H9 (cell line): ENCODE results near the gene KLF2. TPM values are rescaled to one million over a fixed set of nuclear protein-coding genes. Genes with fewer than 3 reads are reported as not detected.

Experiments used
- DNase-seq: peaks from one replicate; pipeline ENCODE4 v3.0.0-alpha.2; 2017
- H2AFZ ChIP-seq: one replicate; pipeline ENCODE4 v1.6.1; 2013; ENCODE audit warnings: mild to moderate bottlenecking, low read length, control low read depth, moderate library complexity
- H2AK5ac ChIP-seq: 2 replicates; pipeline ENCODE4 v1.6.1; 2013; ENCODE audit warnings: low read length, control low read depth, mixed read lengths; ENCODE audit not compliant: insufficient read length
- H2BK120ac ChIP-seq: one replicate; pipeline ENCODE4 v1.6.1; 2013; ENCODE audit warnings: low read depth, mild to moderate bottlenecking, low read length, control low read depth, inconsistent platforms; ENCODE audit not compliant: poor library complexity, severe bottlenecking
- H2BK12ac ChIP-seq: 2 replicates; pipeline ENCODE4 v1.6.1; 2013; ENCODE audit warnings: low read length, control low read depth, mixed read lengths, low read depth; ENCODE audit not compliant: insufficient read length
- H2BK15ac ChIP-seq: 2 replicates; pipeline ENCODE4 v1.6.1; 2013; ENCODE audit warnings: low read depth, low read length, control low read depth
- H2BK20ac ChIP-seq: one replicate; pipeline ENCODE4 v1.6.1; 2013; ENCODE audit warnings: low read depth, mild to moderate bottlenecking, low read length, control low read depth, inconsistent platforms; ENCODE audit not compliant: poor library complexity, severe bottlenecking
- H2BK5ac ChIP-seq: 2 replicates; pipeline ENCODE4 v1.6.1; 2013; ENCODE audit warnings: low read length, control low read depth, mixed read lengths; ENCODE audit not compliant: insufficient read length
- H3K14ac ChIP-seq: 2 replicates; pipeline ENCODE4 v1.6.1; 2013; ENCODE audit warnings: low read length, control low read depth; ENCODE audit not compliant: insufficient read depth
- H3K18ac ChIP-seq: 2 replicates; pipeline ENCODE4 v1.6.1; 2013; ENCODE audit warnings: low read depth, mild to moderate bottlenecking, mixed read lengths, low read length, control low read depth; ENCODE audit not compliant: insufficient read length
- H3K23ac ChIP-seq: 2 replicates; pipeline ENCODE4 v1.6.1; 2013; ENCODE audit warnings: low read length, control low read depth, mixed read lengths, low read depth; ENCODE audit not compliant: insufficient read length
- H3K23me2 ChIP-seq: 2 replicates; pipeline ENCODE4 v1.6.1; 2013; ENCODE audit warnings: low read depth, mild to moderate bottlenecking, mixed read lengths, low read length, control low read depth; ENCODE audit not compliant: insufficient read length, poor library complexity, severe bottlenecking
- H3K27ac ChIP-seq: 2 replicates; pipeline ENCODE4 v1.5.1; 2013; ENCODE audit warnings: low read length, control low read depth, mixed read lengths, low read depth; ENCODE audit not compliant: insufficient read length
- H3K27me3 ChIP-seq: 2 replicates; pipeline ENCODE4 v1.6.1; 2013; ENCODE audit warnings: low read length, control low read depth, inconsistent platforms; ENCODE audit not compliant: insufficient read depth
- H3K4ac ChIP-seq: 2 replicates; pipeline ENCODE4 v1.6.1; 2013; ENCODE audit warnings: low read depth, mild to moderate bottlenecking, control low read depth, inconsistent platforms, low read length, moderate library complexity
- H3K4me1 ChIP-seq: 2 replicates; pipeline ENCODE4 v1.6.1; 2013; ENCODE audit warnings: low read length, control low read depth, inconsistent platforms; ENCODE audit not compliant: insufficient read depth
- H3K4me2 ChIP-seq: 2 replicates; pipeline ENCODE4 v1.6.1; 2013; ENCODE audit warnings: low read length, control low read depth, mixed read lengths; ENCODE audit not compliant: insufficient read length, insufficient read depth
- H3K56ac ChIP-seq: 2 replicates; pipeline ENCODE4 v1.6.1; 2013; ENCODE audit warnings: low read depth, mild to moderate bottlenecking, mixed read lengths, low read length, control low read depth; ENCODE audit not compliant: insufficient read length
- H3K79me1 ChIP-seq: 2 replicates; pipeline ENCODE4 v1.6.1; 2013; ENCODE audit warnings: low read depth, mild to moderate bottlenecking, moderate library complexity, low read length, control low read depth, inconsistent platforms; ENCODE audit not compliant: insufficient read depth, poor library complexity, severe bottlenecking
- H3K79me2 ChIP-seq: 2 replicates; pipeline ENCODE4 v1.6.1; 2013; ENCODE audit warnings: low read length, control low read depth, inconsistent platforms; ENCODE audit not compliant: insufficient read depth
- H3K9ac ChIP-seq: 2 replicates; pipeline ENCODE4 v1.6.1; 2013; ENCODE audit warnings: low read length, control low read depth, mixed read lengths; ENCODE audit not compliant: insufficient read length; ENCODE audit errors: extremely low read depth
- H3K9me3 ChIP-seq: one replicate; pipeline ENCODE4 v1.6.1; 2013; ENCODE audit warnings: low read depth, low read length, inconsistent platforms; ENCODE audit not compliant: control insufficient read depth
- H3T11ph ChIP-seq: one replicate; pipeline ENCODE4 v1.6.1; 2013; ENCODE audit warnings: mild to moderate bottlenecking, low read length, control low read depth, inconsistent platforms
- H4K20me1 ChIP-seq: one replicate; pipeline ENCODE4 v1.6.1; 2013; ENCODE audit not compliant: control insufficient read depth, insufficient read length, insufficient read depth
- H4K5ac ChIP-seq: 2 replicates; pipeline ENCODE4 v1.6.1; 2013; ENCODE audit warnings: low read depth, mild to moderate bottlenecking, mixed read lengths, low read length, control low read depth; ENCODE audit not compliant: insufficient read length
- H4K8ac ChIP-seq: replicated peaks from 2 replicates; pipeline ENCODE4 v1.6.1; 2013; ENCODE audit warnings: low read length, control low read depth, mixed read lengths, low read depth; ENCODE audit not compliant: insufficient read length
- H4K91ac ChIP-seq: 2 replicates; pipeline ENCODE4 v1.6.1; 2013; ENCODE audit warnings: low read depth, mild to moderate bottlenecking, moderate library complexity, mixed read lengths, low read length, control low read depth; ENCODE audit not compliant: insufficient read length
- H3K27ac Mint-ChIP-seq, 3 experiments: 2 replicates in 2 of 3; 3 replicates in 1 of 3; pipeline ENCODE4 v1.8.0; 2020 to 2021; ENCODE audit warnings: mixed read lengths in 3 of 3, mild to moderate bottlenecking in 1 of 3, moderate library complexity in 1 of 3
- H3K27me3 Mint-ChIP-seq: 2 replicates; pipeline ENCODE4 v1.8.0; 2021; ENCODE audit warnings: low read depth, mild to moderate bottlenecking, moderate library complexity, mixed read lengths
- H3K36me3 Mint-ChIP-seq, 3 experiments: 2 replicates in 2 of 3; 3 replicates in 1 of 3; pipeline ENCODE4 v1.8.0; 2020 to 2021; ENCODE audit warnings: low read depth in 3 of 3, mixed read lengths in 3 of 3; ENCODE audit not compliant: insufficient read depth in 1 of 3
- H3K4me1 Mint-ChIP-seq, 2 experiments: 2 replicates each; pipeline ENCODE4 v1.8.0; 2020; ENCODE audit warnings: mixed read lengths in 2 of 2
- H3K4me3 Mint-ChIP-seq, 2 experiments: 2 replicates in 1 of 2; 3 replicates in 1 of 2; pipeline ENCODE4 v1.8.0; 2020 to 2021; ENCODE audit warnings: mild to moderate bottlenecking in 2 of 2, mixed read lengths in 2 of 2, moderate library complexity in 1 of 2
- H3K9me3 Mint-ChIP-seq, 2 experiments: 2 replicates in 1 of 2; 3 replicates in 1 of 2; pipeline ENCODE4 v1.8.0; 2020; ENCODE audit warnings: mild to moderate bottlenecking in 2 of 2, mixed read lengths in 2 of 2, moderate library complexity in 1 of 2
- WGBS: extraction: QIAGEN DNeasy Blood & Tissue Kit; methylation state at CpG from one replicate; pipeline ENCODE4 v1.1.7; 2013; ENCODE audit warnings: missing lambda C conversion rate, low lambda C conversion rate, mixed read lengths; ENCODE audit not compliant: insufficient read length; ENCODE audit errors: extremely low coverage; 5-methylcytosine and 5-hydroxymethylcytosine counted together
- total RNA-seq: library from RNA; stranded (reverse); gene quantifications from 2 replicates; pipeline ENCODE4 v1.2.1, GENCODE V29; 2021
- TF ChIP-seq, protein P1 (sequence below): fragments of 200-600 bp; sonication (generic); conservative IDR thresholded peaks from 3 replicates; pipeline ENCODE4 v1.8.0; 2021; ENCODE audit warnings: antibody characterized with exemption, mild to moderate bottlenecking

The KLF2 gene
- total RNA-seq, 1 experiment from 2014 or later = 0.33 TPM

DNA sequence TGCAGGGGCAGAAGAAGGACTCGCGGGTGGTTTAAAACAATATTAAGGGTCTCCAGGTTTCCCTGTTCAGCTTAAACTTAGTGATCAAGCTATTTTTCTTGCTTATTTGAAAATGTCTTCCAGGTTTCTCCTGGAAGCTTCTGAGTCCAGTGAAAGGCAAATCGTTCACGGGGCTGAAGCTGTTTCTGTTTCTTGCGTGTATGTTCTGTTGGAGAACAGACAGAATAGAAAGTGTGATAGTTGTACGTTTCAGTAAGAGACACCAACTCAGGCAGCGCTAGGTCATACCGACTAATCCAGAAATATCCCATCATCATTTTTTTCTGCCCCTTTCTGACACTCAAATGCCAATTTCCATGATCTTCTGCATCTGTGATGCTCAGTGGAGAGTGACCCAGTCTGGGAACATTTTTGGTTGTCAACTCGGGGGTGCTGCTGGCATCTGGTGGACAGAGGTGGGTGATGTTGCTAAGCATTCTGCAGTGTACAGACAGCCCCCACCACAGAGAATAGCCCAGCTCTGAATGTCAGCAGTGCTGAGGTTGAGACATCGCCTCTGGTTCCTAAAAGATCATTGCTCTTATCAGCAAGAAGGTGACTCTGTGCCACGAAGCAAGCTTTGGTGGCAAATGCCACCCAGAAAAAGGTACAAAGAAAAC lies 4.3 kb downstream of the KLF2 start:
- H3K18ac ChIP-seq = no peak overlapping the region
- H4K91ac ChIP-seq = no peak overlapping the region
- H4K20me1 ChIP-seq = no peaks in the 10 kb centered on the region
- H2AK5ac ChIP-seq = no peak overlapping the region
- no peak overlapping the region for H3K23ac ChIP-seq
- Mint-ChIP-seq H3K4me1 (peaks cover 7 to 10% of the 10 kb centered on the region in 2 experiments; a peak in 3 of 4 replicates), H3K9me3 (peaks cover 0 to 2% of the 10 kb centered on the region in 2 experiments; a peak in 3 of 5 replicates), H3K27ac (no peak overlapping the region), H3K27me3 (peaks cover 68% of the 10 kb centered on the region), H3K36me3 (no peaks in the 10 kb centered on the region), H3K4me3 (no peak overlapping the region)
- H3K4me2 ChIP-seq = no peak overlapping the region
- H3K9me3 ChIP-seq = no peaks in the 10 kb centered on the region
- H3K79me1 ChIP-seq = no peaks in the 10 kb centered on the region
- H2BK12ac ChIP-seq = no peak overlapping the region
- no peak overlapping the region for H2BK5ac ChIP-seq
- no peak overlapping the region for H3K14ac ChIP-seq
- no peak overlapping the region for H2BK20ac ChIP-seq
- no peak overlapping the region for H3K4ac ChIP-seq
- H3K27me3 ChIP-seq = peaks cover 35% of the 10 kb centered on the region
- H3K23me2 ChIP-seq = peaks cover 23% of the 10 kb centered on the region
- no peak overlapping the region for H3T11ph ChIP-seq
- no peak overlapping the region for H2AFZ ChIP-seq
- H3K4me1 ChIP-seq = no peaks in the 10 kb centered on the region
- no peak overlapping the region for H3K56ac ChIP-seq
- WGBS = no CpG with 5 or more reads among the region's 11 CpGs
- no peak overlapping the region for H4K5ac ChIP-seq
- no peak overlapping the region for H3K9ac ChIP-seq
- H3K27ac ChIP-seq = no peak overlapping the region
- H4K8ac ChIP-seq = no peak overlapping the region
- H2BK120ac ChIP-seq = no peak overlapping the region
- no peaks in the 10 kb centered on the region for H3K79me2 ChIP-seq
- H2BK15ac ChIP-seq = no peak overlapping the region
- no peak for DNase-seq
- TF ChIP-seq, protein P1, sequence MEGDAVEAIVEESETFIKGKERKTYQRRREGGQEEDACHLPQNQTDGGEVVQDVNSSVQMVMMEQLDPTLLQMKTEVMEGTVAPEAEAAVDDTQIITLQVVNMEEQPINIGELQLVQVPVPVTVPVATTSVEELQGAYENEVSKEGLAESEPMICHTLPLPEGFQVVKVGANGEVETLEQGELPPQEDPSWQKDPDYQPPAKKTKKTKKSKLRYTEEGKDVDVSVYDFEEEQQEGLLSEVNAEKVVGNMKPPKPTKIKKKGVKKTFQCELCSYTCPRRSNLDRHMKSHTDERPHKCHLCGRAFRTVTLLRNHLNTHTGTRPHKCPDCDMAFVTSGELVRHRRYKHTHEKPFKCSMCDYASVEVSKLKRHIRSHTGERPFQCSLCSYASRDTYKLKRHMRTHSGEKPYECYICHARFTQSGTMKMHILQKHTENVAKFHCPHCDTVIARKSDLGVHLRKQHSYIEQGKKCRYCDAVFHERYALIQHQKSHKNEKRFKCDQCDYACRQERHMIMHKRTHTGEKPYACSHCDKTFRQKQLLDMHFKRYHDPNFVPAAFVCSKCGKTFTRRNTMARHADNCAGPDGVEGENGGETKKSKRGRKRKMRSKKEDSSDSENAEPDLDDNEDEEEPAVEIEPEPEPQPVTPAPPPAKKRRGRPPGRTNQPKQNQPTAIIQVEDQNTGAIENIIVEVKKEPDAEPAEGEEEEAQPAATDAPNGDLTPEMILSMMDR = no peak; the same call in 2 of the 3 replicates
